ENCODE results near the gene FLACC1.
A peak's percentile ranks its signal among the peaks of the same experiment; 100 is the strongest.

Gene FLACC1

GRCh38 chr2:201269764-201270163 lies 87.4 kb downstream of the FLACC1 start:
- no peak for DNase-seq (ENCODE audit: insufficient read length)
- no peak for TF ChIP-seq POLR2AphosphoS5 (IDR thresholded peaks at IDR 0.05; ENCODE audit: low read depth, low read length)
- no peak for FAIRE-seq

- DNase-seq (ENCODE audit: insufficient read length) (no peak), FAIRE-seq (no peak)
- no peak for TF ChIP-seq POLR2A (IDR thresholded peaks at IDR 0.05; ENCODE audit: low read depth, low read length)
- no peak for TF ChIP-seq TAF1 (IDR thresholded peaks at IDR 0.05; ENCODE audit: borderline replicate concordance, low read depth, low read length)
- no peak for TF ChIP-seq POLR2AphosphoS5 (IDR thresholded peaks at IDR 0.05; ENCODE audit: low read depth, low read length)
Observed at GRCh38 chr2:201267278-201268030, 89.7 kb downstream of the FLACC1 start.

GRCh38 chr2:201266629-201267028 lies 90.5 kb downstream of the FLACC1 start:
- DNase-seq (ENCODE audit: insufficient read length), result no peak
- FAIRE-seq, result no peak
- TF ChIP-seq POLR2A (IDR thresholded peaks at IDR 0.05; ENCODE audit: low read depth, low read length), result no peak
- TF ChIP-seq POLR2AphosphoS5 (IDR thresholded peaks at IDR 0.05; ENCODE audit: low read depth, low read length), result no peak
- TF ChIP-seq TAF1 (IDR thresholded peaks at IDR 0.05; ENCODE audit: borderline replicate concordance, low read depth, low read length), result no peak

- DNase-seq (ENCODE audit: insufficient read length), result no peak
- no peak for TF ChIP-seq TAF1 (IDR thresholded peaks at IDR 0.05; ENCODE audit: borderline replicate concordance, low read depth, low read length)
- no peak for TF ChIP-seq POLR2AphosphoS5 (IDR thresholded peaks at IDR 0.05; ENCODE audit: low read depth, low read length)
- TF ChIP-seq POLR2A (IDR thresholded peaks at IDR 0.05; ENCODE audit: low read depth, low read length), result no peak
- FAIRE-seq, result no peak
Observed at GRCh38 chr2:201264472-201265173, 92.5 kb downstream of the FLACC1 start.

- FAIRE-seq (no peak), DNase-seq (ENCODE audit: insufficient read length) (no peak)
- TF ChIP-seq POLR2AphosphoS5 (IDR thresholded peaks at IDR 0.05; ENCODE audit: low read depth, low read length) (no peak), TAF1 (IDR thresholded peaks at IDR 0.05; ENCODE audit: borderline replicate concordance, low read depth, low read length) (no peak), POLR2A (IDR thresholded peaks at IDR 0.05; ENCODE audit: low read depth, low read length) (no peak)
Observed at GRCh38 chr2:201263779-201264178, 93.4 kb downstream of the FLACC1 start.

- no peak for DNase-seq (ENCODE audit: insufficient read length)
- TF ChIP-seq POLR2A (IDR thresholded peaks at IDR 0.05; ENCODE audit: low read depth, low read length), result no peak
- no peak for TF ChIP-seq POLR2AphosphoS5 (IDR thresholded peaks at IDR 0.05; ENCODE audit: low read depth, low read length)
- no peak for TF ChIP-seq TAF1 (IDR thresholded peaks at IDR 0.05; ENCODE audit: borderline replicate concordance, low read depth, low read length)
- FAIRE-seq, result peak; percentile 65
Observed at GRCh38 chr2:201262718-201263117, 94.4 kb downstream of the FLACC1 start.

GRCh38 chr2:201261906-201262305 lies 95.2 kb downstream of the FLACC1 start:
- TF ChIP-seq TAF1 (IDR thresholded peaks at IDR 0.05; ENCODE audit: borderline replicate concordance, low read depth, low read length), result no peak
- no peak for DNase-seq (ENCODE audit: insufficient read length)
- no peak for FAIRE-seq

- FAIRE-seq (peak; percentile 63), DNase-seq (ENCODE audit: insufficient read length) (no peak)
- no peak for TF ChIP-seq TAF1 (IDR thresholded peaks at IDR 0.05; ENCODE audit: borderline replicate concordance, low read depth, low read length)
- TF ChIP-seq POLR2AphosphoS5 (IDR thresholded peaks at IDR 0.05; ENCODE audit: low read depth, low read length), result no peak
- no peak for TF ChIP-seq POLR2A (IDR thresholded peaks at IDR 0.05; ENCODE audit: low read depth, low read length)
Observed at GRCh38 chr2:201261471-201261870, 95.7 kb downstream of the FLACC1 start.

- TF ChIP-seq POLR2AphosphoS5 (IDR thresholded peaks at IDR 0.05; ENCODE audit: low read depth, low read length) (peak; percentile 76), POLR2A (IDR thresholded peaks at IDR 0.05; ENCODE audit: low read depth, low read length) (peak; percentile 76), TAF1 (IDR thresholded peaks at IDR 0.05; ENCODE audit: borderline replicate concordance, low read depth, low read length) (peak; percentile 54; the same call in 1 of the 2 replicates)
- DNase-seq (ENCODE audit: insufficient read length) (no peak), FAIRE-seq (peak; percentile 84)
Observed at GRCh38 chr2:201260302-201260800, 96.8 kb downstream of the FLACC1 start, which contains the start of gene CASP8. Gene CASP8 (plus strand): TSS chr2:201260536. CDS start chr2:201266487, 5,951 bp downstream.

- FAIRE-seq, result peak; percentile 42
- TF ChIP-seq TAF1 (IDR thresholded peaks at IDR 0.05; ENCODE audit: borderline replicate concordance, low read depth, low read length) (no peak), POLR2AphosphoS5 (IDR thresholded peaks at IDR 0.05; ENCODE audit: low read depth, low read length) (no peak), POLR2A (IDR thresholded peaks at IDR 0.05; ENCODE audit: low read depth, low read length) (no peak)
- DNase-seq (ENCODE audit: insufficient read length), result no peak
Observed at GRCh38 chr2:201258666-201259615, 98.2 kb downstream of the FLACC1 start.
